Common myeloid progenitor, CD34-positive (primary cell): ENCODE results near the gene P2RY11.

Source experiments
- CTCF ChIA-PET: fragments of 350-600 bp; sonication (Branson Sonifier 250); formaldehyde crosslinking; loops from one replicate; lab custom pipeline; 2021; ENCODE audit warnings: antibody characterized with exemption; lab: Charles Lee
- POLR2A ChIA-PET: fragments of 350-600 bp; sonication (Branson Sonifier 250); formaldehyde crosslinking; loops from one replicate; lab custom pipeline; 2021; ENCODE audit warnings: antibody characterized with exemption; lab: Charles Lee
- DNase-seq, 3 donors: peaks; one replicate each; pipeline versions ENCODE4 v3.0.0 to v3.0.0-alpha.2; 2013
- H3K27ac ChIP-seq, 2 experiments: 1 replicate in 1 of 2; 2 replicates in 1 of 2; pipeline ENCODE4 v1.7.0; 2013; ENCODE audit warnings: inconsistent platforms in 2 of 2, low read length in 2 of 2, mild to moderate bottlenecking in 2 of 2, low read depth in 1 of 2, moderate library complexity in 1 of 2; ENCODE audit not compliant: severe bottlenecking in 2 of 2, insufficient read depth in 1 of 2, poor library complexity in 1 of 2
- H3K27me3 ChIP-seq, 5 experiments: replicated peaks in 2 of 5; 1 replicate in 3 of 5; 2 replicates in 2 of 5; pipeline versions ENCODE4 v1.6.1 to v1.7.0; 2013; ENCODE audit warnings: low read length in 4 of 5, mild to moderate bottlenecking in 2 of 5, moderate library complexity in 2 of 5, inconsistent platforms in 1 of 5; ENCODE audit not compliant: insufficient read depth in 5 of 5, control insufficient read depth in 4 of 5
- H3K36me3 ChIP-seq, 4 experiments: 1 replicate in 2 of 4; 2 replicates in 2 of 4; pipeline versions ENCODE4 v1.6.1 to v1.7.0; 2013; ENCODE audit warnings: low read length in 3 of 4, control low read depth in 1 of 4, mild to moderate bottlenecking in 1 of 4; ENCODE audit not compliant: control insufficient read depth in 4 of 4, insufficient read depth in 4 of 4
- H3K4me1 ChIP-seq, 4 experiments: 1 replicate in 3 of 4; 2 replicates in 1 of 4; pipeline versions ENCODE4 v1.6.1 to v1.7.1; 2013; ENCODE audit warnings: low read length in 3 of 4, mild to moderate bottlenecking in 3 of 4, control low read depth in 1 of 4, inconsistent platforms in 1 of 4, moderate library complexity in 1 of 4; ENCODE audit not compliant: control insufficient read depth in 4 of 4, insufficient read depth in 4 of 4; ENCODE audit errors: control extremely low read depth in 1 of 4
- H3K4me3 ChIP-seq, 7 experiments: 1 replicate in 4 of 7; 2 replicates in 3 of 7; pipeline versions ENCODE4 v1.5.1 to v1.7.0; 2013; ENCODE audit warnings: mild to moderate bottlenecking in 7 of 7, low read length in 6 of 7, moderate library complexity in 6 of 7, inconsistent platforms in 2 of 7, low read depth in 2 of 7, control low read depth in 1 of 7; ENCODE audit not compliant: insufficient read depth in 4 of 7, control insufficient read depth in 1 of 7; ENCODE audit errors: extremely low read depth in 1 of 7
- H3K9me3 ChIP-seq, 5 experiments: 1 replicate in 4 of 5; 2 replicates in 1 of 5; pipeline versions ENCODE4 v1.6.1 to v1.7.1; 2013; ENCODE audit warnings: low read length in 4 of 5, mild to moderate bottlenecking in 2 of 5, inconsistent platforms in 1 of 5, low read depth in 1 of 5, moderate library complexity in 1 of 5; ENCODE audit not compliant: control insufficient read depth in 4 of 5, insufficient read depth in 2 of 5; ENCODE audit errors: control extremely low read depth in 1 of 5
- WGBS: methylation state at CpG from one replicate; pipeline ENCODE4 v1.1.5; 2013; ENCODE audit not compliant: insufficient coverage; 5-methylcytosine and 5-hydroxymethylcytosine counted together

The P2RY11 gene

GRCh38 chr19:10132905-10133304, 21.4 kb downstream of the P2RY11 start:
- Histone ChIP-seq H3K27ac (no peak overlapping the region), H3K27me3 (no peaks in the 10 kb centered on the region), H3K4me3 (no peak overlapping the region), H3K4me1 (no peaks in the 10 kb centered on the region), H3K36me3 (peaks cover 2 to 77% (median 54%) of the 10 kb centered on the region in 4 experiments), H3K9me3 (no peaks in the 10 kb centered on the region)
- DNase-seq: no peak
- ChIA-PET CTCF (interaction anchor here (1.1 to 2.5 kb wide), 2 partner anchors 10 to 25 kb away, joined by 3 to 7 read pairs; no protein-coding TSS in a partner anchor), POLR2A (interaction anchor here (0.6 kb wide), 1 partner anchor 36 kb away, joined by 4 read pairs; no protein-coding TSS in a partner anchor)
- WGBS: no CpG with 5 or more reads among the region's 7 CpGs

DNA sequence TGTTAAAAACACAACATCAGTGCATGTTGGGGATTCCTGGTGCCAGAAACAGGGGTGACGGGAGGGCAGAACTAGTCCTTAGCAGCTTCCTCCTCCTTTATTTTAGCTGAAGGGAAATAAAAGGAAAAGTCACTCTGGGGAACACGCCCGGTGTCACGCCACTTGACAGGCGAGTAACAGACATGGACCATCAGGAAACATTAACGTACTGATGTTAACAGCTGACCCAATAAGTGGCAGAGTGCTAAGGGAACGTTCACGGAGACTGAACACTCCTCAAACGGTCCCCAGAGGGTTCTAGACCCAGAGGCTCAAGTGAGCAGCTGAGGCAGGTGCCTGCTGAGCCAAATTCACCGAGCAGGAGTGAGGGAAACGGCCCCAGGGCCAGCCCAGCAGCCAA, 22.1 kb downstream of the P2RY11 start:
- DNase-seq: no peak
- CTCF ChIA-PET: interaction anchor here (1.1 to 2.5 kb wide), 2 partner anchors 9 to 24 kb away, joined by 3 to 7 read pairs; no protein-coding TSS in a partner anchor
- Histone ChIP-seq H3K9me3 (no peaks in the 10 kb centered on the region), H3K27ac (no peak overlapping the region), H3K4me3 (no peak overlapping the region), H3K4me1 (no peaks in the 10 kb centered on the region), H3K27me3 (no peaks in the 10 kb centered on the region), H3K36me3 (peaks cover 2 to 79% (median 59%) of the 10 kb centered on the region in 4 experiments)
- WGBS: 94% methylated on average over 10 of the region's 11 CpGs
- POLR2A ChIA-PET: no interaction called here

GRCh38 chr19:10134040-10134439, 22.5 kb downstream of the P2RY11 start:
- no peaks in the 10 kb centered on the region for H3K9me3 ChIP-seq
- H3K4me3 ChIP-seq: no peak overlapping the region
- DNase-seq: no peak
- CTCF ChIA-PET: interaction anchor here (2.5 kb wide), 1 partner anchor 8 kb away, joined by 7 read pairs; no protein-coding TSS in a partner anchor
- H3K36me3 ChIP-seq: peaks cover 2 to 81% (median 63%) of the 10 kb centered on the region in 4 experiments
- no peaks in the 10 kb centered on the region for H3K27me3 ChIP-seq
- no peaks in the 10 kb centered on the region for H3K4me1 ChIP-seq
- H3K27ac ChIP-seq: no peak overlapping the region
- 95% methylated on average over 5 of the region's 9 CpGs for WGBS
- POLR2A ChIA-PET: no interaction called here

DNA sequence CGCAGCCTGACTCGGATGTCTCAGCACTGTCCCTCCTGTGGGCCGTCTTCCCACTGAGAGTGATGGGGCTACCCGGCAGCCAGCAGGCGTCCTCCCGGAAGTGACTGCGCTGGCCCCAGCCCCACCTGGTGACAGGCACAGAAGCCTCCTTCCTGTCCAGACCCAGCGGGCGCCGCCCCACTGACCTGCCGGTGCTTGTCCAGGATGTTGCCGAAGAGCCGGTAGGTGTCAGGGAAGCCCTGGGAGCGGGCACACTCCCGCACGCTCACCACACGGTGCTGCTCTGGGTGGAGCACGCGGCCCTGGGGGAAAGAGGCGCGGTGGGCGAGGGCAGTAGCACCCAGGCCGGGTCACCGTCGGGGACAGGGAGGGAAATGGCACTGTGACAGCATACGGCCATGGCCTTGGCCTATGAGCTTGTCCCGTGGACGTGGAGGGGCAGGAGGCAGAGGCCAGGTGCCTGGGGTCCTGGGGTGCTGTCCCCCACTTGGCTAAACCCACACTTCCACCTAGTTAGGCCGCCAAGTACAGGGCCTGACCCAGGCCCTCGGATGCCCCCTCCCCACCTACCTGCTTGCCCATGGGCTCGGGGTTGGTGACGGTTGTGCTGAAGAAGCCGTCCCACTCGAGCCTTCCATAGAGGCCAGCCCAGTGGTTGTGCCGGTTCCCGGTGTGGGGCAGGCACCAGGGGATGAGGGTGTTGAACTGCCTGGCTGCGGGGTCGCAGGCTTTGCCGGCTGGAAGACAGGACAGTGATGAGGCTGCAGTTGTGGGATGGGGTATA, 24.2 kb downstream of the P2RY11 start:
- CTCF ChIA-PET: interaction anchor here (0.8 kb wide), 1 partner anchor 47 kb away, joined by 3 read pairs; no protein-coding TSS in a partner anchor
- Histone ChIP-seq H3K36me3 (peaks cover 2 to 91% (median 65%) of the 10 kb centered on the region in 4 experiments), H3K4me1 (no peaks in the 10 kb centered on the region), H3K4me3 (no peak overlapping the region), H3K27ac (no peak overlapping the region), H3K27me3 (no peaks in the 10 kb centered on the region), H3K9me3 (no peaks in the 10 kb centered on the region)
- POLR2A ChIA-PET: interaction anchor here (0.6 kb wide), 1 partner anchor 7 kb away, joined by 3 read pairs; no protein-coding TSS in a partner anchor
- DNase-seq: no peak
- WGBS: 98% methylated on average over 39 of the region's 39 CpGs

GRCh38 chr19:10136936-10137335, 25.4 kb downstream of the P2RY11 start:
- CTCF ChIA-PET: no interaction called here
- WGBS: 94% methylated on average over 14 of the region's 14 CpGs
- no peaks in the 10 kb centered on the region for H3K27me3 ChIP-seq
- H3K9me3 ChIP-seq: no peaks in the 10 kb centered on the region
- DNase-seq: no peak
- H3K36me3 ChIP-seq: peaks cover 2 to 93% (median 68%) of the 10 kb centered on the region in 4 experiments
- POLR2A ChIA-PET: no interaction called here
- no peaks in the 10 kb centered on the region for H3K4me1 ChIP-seq
- no peak overlapping the region for H3K4me3 ChIP-seq
- no peak overlapping the region for H3K27ac ChIP-seq

- Histone ChIP-seq H3K4me3 (no peak overlapping the region), H3K27me3 (no peaks in the 10 kb centered on the region), H3K4me1 (no peaks in the 10 kb centered on the region), H3K9me3 (no peaks in the 10 kb centered on the region), H3K27ac (no peak overlapping the region), H3K36me3 (peaks cover 2 to 94% (median 73%) of the 10 kb centered on the region in 4 experiments)
- 97% methylated on average over 37 of the region's 38 CpGs for WGBS
- DNase-seq: no peak
- ChIA-PET CTCF (interaction anchor here (0.8 kb wide), 1 partner anchor 16 kb away, joined by 4 read pairs; no protein-coding TSS in a partner anchor), POLR2A (no interaction called here)
Measured at GRCh38 chr19:10137751-10138682, 26.5 kb downstream of the P2RY11 start.
